Jurkat, Clone E6-1 (cell line): ENCODE data around the gene NGFR.
"Not testable (repeated sequence)": the region's sequence is repeated elsewhere in the genome, so short reads cannot be mapped to it uniquely, and the experiment has no call there.

Source experiments
- DNase-seq: peaks from one replicate; pipeline ENCODE4 v3.0.0-alpha.2; 2011; ENCODE audit warnings: low read depth, low spot score
- H3K4me3 ChIP-seq: 2 replicates; pipeline ENCODE4 v1.5.1; 2011; ENCODE audit warnings: mild to moderate bottlenecking, low read length, control low read depth, moderate library complexity

Gene NGFR

DNA sequence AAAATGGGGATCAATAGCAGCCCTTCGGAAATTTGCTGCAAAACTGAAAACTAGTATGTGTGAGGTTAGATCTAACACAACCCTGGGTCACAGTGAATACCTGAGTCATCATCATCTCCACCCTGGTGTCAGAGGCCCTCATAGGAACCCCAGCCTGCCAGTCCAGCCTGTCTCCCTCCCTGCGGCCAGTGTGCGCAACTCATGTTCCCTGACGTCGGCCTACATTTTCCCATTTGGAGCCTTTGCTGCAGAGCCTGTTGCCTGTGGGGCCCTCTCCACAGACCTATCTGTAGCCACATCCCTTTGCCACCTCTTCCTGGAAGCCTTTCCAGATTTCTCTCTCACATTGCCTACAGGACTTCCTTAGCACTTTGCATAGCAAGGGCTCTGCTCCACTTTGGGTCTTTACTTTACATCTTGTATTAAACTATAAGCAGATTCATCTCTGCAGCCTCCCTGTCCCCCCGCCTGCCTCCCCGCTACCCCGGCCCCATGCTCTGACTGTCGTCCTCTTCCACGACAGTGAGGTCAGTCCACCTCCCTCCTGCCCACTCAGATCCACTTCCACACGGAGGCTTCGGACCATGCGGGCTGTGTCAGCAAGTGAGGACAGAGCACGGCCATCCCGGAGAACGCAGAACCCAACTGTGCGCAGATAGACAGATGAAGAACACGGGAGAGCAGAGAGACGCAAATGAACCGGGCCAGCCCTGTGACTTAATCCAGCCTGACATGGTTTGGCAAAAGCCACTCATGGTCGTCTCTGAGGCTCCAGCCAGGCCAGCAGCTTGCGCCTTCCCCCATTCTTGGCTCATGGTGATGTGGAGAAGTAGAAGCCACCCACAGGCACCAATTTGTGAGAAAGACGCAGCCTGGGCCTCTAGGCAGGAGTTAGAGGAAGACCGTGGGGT, 31.0 kb downstream of the NGFR start:
- no peak for DNase-seq
- no peak overlapping the region for H3K4me3 ChIP-seq

DNA sequence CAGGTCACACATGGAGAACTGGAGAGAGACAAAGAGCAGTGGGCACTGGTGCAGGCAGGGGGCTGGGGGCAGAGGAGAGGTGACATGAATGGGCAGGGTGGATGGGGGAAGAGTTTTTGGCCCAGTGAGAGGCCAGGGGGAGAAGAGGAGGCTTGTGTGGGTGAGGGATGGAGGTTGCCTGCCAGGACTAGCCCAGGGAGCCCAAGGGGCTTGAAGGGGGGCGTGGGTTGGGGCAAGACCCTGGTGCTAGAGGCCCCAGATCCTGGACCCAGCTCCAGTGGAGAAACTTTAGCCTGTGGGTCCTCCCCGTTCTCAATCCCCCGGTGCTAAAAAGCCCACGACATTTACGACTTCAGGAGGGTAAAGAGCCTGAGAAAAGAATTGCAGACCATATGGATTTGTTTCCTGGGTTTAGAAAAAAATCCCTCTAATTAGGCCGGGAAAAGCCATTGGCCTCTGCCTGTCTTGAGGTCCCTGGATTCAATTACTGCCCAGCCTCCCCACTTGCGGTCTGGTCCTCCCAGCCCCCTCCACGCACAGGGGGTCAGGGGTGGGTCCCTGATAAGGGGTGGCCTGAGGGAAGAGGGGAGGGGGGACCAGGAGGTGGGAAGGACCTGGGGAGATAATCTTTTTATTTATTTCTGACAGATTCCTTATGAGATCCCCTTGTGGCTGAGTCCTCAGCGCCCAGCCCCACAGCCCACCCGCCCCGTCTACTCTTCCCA, 33.0 kb downstream of the NGFR start:
- no peak for DNase-seq
- H3K4me3 ChIP-seq, result no peak overlapping the region

DNA sequence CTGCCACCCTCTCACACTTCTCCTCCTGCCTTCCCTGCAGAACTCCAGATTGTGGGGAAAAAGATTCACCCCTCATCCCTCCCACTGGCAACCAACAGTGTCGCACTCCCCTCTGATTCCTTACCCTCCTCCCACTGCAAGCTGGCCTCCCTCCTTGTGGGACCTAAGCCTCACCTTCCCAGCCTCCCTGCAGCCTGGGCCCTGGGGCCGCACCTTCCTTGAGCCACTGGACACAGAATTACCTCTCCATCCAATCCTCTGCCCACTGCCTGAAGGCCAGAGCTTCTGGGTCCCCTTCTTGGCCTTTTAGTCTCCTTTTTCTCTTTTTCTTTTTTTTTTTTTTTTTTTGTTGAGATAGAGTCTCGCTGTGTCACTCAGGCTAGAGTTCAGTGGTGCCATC, 33.9 kb downstream of the NGFR start:
- DNase-seq, result no peak
- H3K4me3 ChIP-seq, result no peak overlapping the region

DNA sequence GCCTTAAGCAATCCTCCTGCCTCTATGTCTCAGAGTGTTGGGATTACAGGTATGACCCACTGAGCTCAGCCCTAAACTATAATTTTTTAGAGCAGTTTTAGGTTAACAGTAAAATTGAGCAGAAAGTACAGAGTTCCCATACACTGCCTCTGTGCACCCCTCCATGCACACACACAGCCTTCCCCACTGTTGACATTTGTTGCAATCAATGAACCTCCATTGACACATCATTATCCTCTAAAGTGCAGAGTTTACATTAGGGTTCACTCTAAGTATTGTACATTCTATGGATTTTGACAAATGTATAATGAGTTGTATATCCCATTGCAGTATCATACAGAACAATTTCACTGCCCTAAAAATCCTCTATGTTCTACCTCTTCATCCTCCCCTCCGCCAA, 35.0 kb downstream of the NGFR start:
- DNase-seq, result no peak
- H3K4me3 ChIP-seq, result no peak overlapping the region

DNA sequence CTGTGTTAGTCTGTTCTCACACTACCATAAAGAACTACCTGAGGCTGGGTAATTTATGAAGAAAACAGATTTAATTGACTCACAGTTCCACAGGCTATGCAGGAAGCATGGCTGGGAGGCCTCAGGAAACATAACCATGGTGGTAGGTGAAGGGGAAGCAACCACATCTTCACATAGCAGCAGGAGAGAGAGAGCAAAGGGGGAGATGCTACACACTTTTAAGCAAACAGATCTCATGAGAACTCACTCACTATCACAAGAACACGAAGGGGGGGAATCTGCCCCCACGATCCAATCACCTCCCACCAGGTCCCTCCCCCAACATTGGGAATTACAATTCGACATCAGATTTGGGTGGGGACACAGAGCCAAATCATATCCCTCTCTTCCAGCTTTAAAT, 48.8 kb downstream of the NGFR start:
- H3K4me3 ChIP-seq, result no peak overlapping the region
- no peak for DNase-seq

DNA sequence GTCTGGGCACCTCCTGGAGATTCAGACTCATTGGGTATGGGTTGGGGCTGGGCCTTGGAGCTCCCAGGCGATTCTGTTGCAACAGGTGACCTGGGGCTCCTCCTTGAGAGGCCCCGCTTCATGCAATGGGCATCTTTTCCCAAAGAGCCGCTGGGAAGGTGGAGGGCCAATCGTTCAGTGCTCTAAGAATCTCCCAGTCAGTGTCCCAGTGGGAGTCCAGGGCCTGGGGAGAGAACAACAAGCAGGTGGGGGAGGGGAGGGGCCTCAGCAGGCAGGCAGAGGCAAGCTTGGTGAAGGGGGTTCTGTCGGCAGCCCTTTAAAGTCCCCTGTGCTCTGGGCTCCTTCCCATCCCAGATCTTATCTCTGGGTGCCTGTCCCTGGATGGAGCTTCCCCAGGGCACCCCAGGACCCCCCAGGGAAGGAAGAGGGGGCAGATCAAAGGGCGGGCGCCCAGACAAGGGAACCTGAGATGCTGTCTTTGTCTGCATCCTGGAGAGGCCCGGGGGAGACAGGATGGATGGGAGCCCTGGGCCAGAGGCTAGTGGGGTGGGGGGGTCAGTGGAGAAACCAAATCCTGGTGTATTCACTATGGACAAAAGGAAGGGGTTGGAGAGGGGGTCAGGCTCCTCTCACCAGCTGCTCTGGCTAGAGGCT, 50.0 kb downstream of the NGFR start:
- no peak for DNase-seq
- no peak overlapping the region for H3K4me3 ChIP-seq

DNA sequence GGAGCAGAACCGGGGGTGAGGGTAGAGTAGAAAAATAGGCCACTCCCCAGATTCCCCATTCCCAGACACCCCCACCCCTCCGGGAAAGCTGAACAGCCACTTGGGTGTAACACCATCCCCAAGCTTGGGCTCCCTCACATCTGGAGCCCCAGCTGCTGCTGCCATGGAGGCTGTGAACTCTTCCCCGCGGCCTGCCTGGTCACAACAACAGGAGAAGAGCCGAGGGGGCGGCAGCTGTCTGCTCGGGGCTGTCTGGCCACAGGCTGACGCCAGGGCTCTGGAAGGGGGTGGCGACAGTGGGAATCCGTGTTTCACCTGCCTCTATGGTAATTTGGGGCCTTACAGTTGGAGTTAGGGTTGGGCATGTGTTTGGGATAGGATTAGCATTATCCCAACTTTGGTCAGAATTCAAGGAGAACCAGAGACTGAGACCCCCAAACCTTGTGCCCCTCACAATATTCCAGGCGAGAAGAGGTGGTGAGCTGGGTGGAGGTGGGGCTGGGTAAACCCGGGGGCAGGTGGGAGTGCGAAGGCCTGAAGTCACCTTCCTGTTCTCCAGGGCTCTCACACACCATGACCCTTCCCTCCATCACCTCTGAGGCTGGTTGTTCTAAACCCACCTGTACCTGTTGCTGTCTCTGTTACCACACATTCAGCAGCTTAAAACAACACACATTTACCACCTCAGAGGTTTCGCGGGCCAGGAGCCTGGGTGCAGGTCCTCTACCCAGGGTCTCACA, 50.9 kb downstream of the NGFR start:
- no peak for DNase-seq
- H3K4me3 ChIP-seq, result no peak overlapping the region

DNA sequence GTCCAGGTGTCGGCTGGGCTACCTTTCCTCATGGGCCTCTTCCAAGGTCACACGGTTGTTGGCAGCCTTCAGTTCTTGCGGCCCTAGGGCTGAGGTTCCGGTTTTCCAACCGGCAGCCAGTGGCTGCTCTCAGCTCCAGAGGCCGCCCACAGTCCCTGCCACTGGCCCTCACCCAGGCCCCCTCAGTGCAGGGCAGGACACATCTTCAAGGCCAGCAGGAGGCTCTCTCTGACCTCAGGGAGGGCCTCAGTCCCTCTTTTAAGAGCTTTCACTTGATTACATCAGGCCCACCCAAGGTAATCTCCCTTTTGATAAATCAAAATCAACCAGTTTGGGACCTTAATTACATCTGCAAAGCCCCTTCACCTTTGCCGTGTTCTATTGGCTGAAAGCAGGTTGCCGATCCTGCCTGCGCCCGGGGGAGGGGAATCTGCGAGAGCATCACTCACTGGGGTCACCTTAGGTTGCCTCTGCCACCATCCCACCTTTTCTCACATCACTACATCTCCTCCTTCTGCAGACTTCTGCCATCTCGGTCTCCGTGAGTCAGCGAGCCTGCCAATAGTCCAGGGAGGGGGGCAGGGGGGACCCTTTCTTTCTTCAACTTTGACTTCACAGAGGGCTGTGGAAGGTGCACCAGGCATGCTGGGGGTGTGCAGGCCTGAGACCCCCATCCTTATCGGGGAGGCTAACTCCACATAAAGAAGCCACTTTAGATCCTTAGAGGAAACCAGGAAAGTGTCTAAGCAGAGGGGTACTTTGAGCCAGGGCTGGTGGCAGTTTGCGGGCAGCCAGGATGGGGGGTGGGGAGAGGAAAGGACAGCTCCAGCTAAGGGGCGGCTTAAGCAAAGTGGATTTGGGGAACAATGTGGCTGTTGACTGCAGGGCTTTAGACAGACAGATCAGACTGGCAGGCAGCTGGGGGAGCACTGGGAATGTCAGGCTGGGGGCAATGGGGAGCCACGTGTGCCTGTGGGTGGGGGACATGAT, 51.7 kb downstream of the NGFR start:
- DNase-seq, result no peak
- no peak overlapping the region for H3K4me3 ChIP-seq

DNA sequence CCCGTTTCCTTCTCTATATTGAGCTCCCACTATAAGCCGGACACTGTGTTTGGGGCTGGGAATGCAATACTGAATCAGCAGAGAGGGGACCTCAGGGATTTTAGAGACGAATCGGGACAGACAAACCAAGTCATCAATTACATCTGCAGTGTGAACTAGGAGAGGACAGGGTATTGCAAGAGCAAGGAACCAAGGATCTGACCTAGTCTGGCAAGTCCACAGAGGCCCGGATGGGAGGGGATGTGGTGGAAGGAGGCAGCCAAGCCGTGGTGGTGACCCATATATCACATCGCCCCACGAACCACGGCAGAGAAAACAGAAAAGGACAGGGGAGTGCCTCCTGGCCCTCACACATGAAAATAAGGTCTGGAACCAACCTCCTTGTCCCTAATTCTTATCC, 52.5 kb downstream of the NGFR start:
- no peak overlapping the region for H3K4me3 ChIP-seq
- no peak for DNase-seq

DNA sequence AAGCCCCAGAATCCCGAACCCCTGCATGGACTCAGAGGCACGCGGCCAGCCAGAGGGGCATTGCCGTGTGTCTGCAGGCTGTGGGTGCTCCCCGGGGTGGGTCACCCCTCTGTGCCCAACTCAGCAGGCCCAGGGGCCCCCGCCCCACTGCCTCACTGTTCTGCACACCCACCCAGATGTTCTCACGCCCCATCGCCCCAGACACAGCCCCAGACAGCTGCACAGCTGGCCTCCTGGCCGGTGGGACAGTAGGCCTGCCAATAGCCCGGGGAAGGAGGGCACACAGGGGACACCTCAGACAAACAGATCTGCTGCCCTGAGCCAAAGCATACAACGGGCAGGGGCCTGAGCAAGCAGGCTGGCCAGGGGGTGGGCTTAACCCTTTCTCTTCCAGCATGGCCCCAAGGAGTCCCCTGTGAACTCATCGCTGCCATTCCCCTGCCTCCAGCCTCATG, 53.0 kb downstream of the NGFR start:
- DNase-seq, result no peak
- no peak overlapping the region for H3K4me3 ChIP-seq

DNA sequence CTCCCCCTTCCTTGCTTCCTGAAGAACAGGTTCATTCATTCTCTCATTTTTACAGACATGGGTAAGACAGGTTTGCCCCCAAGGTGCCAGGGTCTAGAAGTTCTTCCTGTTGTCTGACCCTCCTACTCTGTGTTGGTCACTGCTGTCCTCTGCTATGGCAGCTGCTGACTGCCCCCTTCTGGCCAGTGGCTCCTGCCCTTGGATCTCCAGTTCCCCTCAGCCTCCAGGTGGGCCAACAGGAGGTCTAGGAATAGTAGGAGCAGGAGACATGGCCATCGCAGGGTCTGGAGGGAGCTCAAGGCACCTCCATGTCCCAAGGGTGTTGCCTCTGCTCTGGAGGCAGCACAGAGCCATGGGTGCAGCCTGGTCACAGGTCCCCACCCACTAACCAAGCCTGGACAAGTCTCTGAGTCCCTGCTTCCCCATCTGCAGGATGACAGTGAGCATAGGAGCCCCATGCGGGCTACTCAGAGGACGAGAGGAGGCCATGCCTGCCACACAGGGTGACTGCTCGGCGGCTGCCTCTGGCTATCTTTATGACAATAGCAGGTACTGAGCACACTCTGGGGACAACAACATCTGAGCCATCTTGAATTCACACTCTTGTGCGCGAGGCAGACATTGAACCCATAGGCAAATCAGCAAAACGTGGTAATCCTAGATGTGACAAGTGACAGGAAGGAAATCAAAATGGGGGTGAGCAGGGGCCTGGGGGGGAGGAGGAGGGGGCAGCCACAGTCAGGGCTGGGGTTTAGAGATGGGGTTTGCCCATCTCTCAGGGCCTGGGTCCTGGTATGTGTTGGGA, 53.6 kb downstream of the NGFR start:
- no peak for DNase-seq
- no peak overlapping the region for H3K4me3 ChIP-seq

DNA sequence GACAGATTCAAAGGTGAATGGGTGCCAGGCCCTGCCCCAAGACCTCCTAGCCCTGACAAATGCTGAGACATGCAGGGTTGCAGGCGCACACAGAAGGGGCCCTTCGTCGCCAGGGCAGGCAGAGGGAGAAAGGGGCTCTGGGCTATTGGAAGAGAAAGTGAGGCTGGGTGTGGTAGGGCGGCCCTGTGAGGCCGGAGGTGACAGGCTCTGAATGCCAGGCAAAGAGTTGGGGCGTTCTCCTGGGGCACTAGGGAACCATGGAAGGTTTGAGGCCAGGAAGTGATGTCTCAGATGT, 54.2 kb downstream of the NGFR start:
- DNase-seq, result no peak
- no peak overlapping the region for H3K4me3 ChIP-seq

DNA sequence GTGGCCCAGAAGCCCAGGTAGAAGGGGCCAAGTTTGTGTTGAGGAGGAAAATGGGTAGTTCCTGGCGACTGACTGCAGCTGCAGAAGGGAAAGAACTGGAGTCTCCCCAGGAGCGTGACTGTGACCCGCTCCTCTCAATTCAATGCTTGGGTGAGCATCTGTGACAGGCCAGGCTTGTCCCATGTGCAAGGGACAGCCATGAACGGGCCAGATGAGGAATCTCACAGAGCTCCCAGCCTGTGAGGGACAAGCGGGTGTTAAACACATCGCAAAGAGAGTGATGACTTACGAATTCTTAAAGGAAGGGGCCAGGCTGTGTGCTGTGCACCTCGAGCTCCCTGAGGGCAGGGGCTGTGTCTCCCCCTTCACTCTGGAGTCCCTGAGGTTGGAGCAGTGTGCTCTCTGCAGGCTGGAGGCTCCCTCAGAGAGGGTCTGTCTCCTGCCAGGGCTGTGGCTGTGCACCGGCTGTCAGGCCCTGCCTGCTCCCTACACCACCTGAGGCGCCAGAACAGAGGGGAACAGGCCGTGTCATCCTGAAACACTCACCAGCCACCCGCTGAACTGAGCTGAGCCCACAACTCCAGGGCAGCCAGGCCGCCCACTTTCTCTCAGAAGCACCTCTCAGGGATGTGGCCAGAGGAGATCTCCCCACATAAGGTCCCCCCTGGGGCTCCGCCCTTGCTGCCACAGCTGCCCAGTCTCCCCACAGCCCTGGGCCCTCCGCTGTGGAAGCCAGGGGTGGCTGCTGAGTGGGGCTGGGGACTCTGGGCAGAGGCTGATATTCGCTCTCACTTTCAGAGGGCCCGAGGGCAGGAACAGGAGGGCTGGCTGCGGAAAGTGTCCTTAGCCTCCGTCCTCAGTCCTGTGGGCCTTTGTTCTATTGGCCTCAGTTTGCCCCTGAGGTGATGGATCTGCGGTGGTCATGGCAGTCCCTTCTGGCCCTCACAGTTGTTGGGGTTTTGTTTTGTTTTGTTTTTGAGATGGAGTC, 54.9 kb downstream of the NGFR start:
- no peak overlapping the region for H3K4me3 ChIP-seq
- no peak for DNase-seq

DNA sequence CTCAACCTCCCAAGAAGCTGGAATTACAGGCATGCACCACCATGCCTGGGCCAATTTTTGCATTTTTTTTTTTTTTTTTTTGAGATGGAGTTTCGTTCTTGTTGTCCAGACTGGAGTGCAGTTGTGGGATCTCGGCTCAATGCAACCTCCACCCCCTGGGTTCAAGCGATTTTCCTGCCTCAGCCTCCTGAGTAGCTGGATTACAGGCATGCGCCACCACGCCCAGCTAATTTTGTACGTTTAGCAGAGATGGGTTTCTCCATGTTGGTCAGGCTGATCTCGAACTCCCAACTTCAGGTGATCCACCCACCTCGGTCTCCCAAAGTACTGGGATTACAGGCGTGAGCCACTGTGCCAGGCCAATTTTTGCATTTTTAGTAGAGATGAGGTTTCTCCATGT, 55.7 kb downstream of the NGFR start:
- H3K4me3 ChIP-seq, DNase-seq: not testable (repeated sequence)

DNA sequence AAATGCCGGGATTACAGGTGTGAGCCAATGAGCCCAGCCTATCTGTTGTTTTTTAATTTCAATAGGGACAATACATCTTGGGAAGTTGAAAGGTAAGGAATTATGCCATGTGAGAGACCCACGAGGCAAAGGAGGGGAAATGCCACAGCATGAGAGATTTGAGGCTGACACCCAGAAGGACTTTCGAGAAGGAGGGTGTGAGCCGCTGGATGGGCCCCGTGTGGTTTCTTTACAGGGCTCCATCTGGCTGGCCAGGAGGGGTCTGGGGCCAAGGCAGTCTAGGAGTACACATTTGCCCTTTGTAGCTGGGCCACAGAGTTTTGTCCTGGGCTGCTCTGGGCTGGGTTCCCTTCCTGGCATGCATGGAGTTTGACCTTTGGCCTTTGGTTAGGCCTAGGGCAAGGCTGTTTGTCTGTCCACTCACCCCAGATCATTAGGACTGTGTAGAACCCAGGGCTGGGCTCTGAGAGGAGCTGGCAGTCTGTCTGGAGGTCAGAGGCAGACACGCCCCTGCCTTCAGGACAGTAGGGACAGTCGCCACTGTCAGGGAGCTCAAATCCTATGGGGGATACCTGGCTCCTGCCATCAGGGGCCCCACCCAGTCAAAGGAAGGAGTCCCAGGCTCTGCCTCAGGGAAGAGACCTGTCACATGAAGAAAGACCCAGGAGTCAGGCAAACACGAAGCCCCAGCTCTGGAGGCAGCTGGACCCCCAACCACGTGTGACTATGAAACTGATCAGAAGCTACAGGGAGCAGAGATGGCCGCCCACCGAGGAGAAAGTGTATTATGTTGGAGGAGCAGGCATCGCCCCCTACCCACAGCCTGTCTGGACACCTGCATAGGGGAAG, 56.4 kb downstream of the NGFR start:
- DNase-seq, result no peak

More for the DNA sequence above, 56.4 kb downstream of the NGFR start:
- no peak overlapping the region for H3K4me3 ChIP-seq
